Activated CD4-positive, alpha-beta T cell treated with anti-CD3 and anti-CD28 coated beads, Interleukin-2, amount 50 U/mL, for 48 hours (primary cell): ENCODE measurements around the gene CGREF1.

ENCODE experiments used
- DNase-seq, 2 experiments: peaks; one replicate each; pipeline ENCODE4 v3.0.0-alpha.2; 2020

The CGREF1 gene

GRCh38 chr2:27071277-27071989 is 47.5 kb downstream of the CGREF1 start, which contains the start of gene OST4:
Gene OST4 (minus strand): TSS chr2:27071654.
- DNase-seq, result peak; percentile 90 to 92

DNA sequence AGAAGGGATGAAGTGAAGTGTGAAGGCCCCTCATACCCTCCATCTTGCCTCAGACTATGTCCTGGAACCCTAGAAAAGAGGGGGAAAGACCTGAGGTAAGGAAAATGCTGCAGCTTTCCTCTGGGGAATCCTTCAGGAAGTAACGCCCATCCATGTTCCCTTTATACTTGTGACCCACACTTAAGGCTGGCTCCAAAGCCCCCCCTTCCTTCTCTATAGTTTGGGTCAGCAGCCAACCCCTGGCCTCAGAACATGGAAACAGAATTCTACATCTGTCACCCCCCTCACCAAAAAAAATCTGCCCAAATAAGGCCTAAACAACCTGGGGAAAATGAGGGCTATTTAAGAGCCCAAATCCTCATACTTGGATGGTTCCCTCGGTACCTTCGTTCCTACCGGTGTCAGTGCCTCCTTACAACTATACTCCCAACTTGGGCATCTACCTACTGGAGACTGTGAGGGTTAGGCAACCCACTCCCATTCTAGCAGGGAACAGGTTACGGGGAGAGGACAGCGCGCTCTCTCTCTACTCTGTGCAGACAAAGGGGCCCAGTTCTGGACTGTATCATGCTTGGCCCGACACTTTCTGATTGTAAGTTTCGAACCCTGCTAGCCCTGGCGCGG is 48.2 kb downstream of the CGREF1 start:
- no peak for DNase-seq

GRCh38 chr2:27069961-27070618 is 48.8 kb downstream of the CGREF1 start:
- no peak for DNase-seq

DNA sequence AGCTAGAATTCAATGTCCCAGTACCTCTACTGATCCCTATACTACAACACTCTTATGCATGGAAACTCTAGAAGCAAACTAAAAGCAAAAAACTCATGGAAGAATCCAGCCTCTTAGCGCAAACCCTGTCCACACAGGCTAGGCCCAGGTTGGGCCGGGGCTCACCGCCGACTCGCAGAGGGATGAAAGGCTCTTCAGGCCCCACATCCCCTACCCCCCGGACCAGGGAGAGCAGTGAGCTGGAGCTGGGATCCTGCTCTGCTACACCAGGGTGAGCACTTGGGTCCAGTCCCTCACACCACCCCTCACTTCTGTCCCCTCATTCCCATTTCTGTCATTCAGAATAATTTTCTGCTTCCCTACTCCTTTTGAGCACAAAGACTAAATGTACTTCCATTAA is 49.5 kb downstream of the CGREF1 start:
- DNase-seq, result no peak

GRCh38 chr2:27067385-27067784 is 51.5 kb downstream of the CGREF1 start:
- no peak for DNase-seq

- DNase-seq, result no peak
These were observed 53.8 kb downstream of the CGREF1 start for GRCh38 chr2:27065128-27065527.

DNA sequence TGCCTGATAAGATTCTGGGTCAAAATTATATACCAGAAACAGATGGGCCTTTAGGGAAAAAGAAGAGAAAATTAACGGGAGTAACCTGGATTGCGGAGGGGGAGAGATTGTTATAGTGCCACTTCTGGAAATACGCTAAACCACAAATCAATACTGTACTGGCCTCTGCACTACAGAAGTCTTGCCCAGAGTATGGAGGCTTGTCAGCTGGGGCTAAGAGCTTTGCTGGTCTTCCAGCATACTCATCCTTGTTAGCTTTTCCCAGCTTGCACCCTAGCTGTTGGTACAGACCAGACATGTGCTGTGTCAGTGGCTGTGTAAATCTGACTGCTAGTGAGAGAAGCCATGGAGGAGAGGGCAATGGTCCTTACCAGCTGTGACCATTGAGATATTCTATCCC is 58.6 kb downstream of the CGREF1 start:
- no peak for DNase-seq

GRCh38 chr2:27059141-27059820 is 59.6 kb downstream of the CGREF1 start:
- DNase-seq, result no peak

DNA sequence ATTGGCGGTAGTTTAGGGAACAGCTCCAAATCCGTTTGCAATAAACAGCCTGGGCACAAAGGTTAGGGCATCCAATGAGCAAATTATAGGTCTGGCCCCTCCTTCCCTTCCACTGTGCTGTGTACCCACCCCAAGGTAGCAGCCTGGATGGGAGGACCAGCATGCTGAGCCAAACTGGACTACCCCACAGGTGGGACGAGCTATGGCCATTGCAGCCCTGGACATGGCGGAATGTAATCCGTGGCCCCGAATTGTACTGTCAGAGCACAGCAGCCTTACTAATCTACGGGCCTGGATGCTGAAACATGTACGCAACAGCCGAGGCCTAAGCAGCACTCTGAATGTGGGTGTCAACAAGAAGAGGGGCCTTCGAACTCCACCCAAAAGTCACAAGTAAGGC is 60.7 kb downstream of the CGREF1 start:
- DNase-seq, result no peak

GRCh38 chr2:27057184-27057583 is 61.7 kb downstream of the CGREF1 start:
- DNase-seq, result no peak

GRCh38 chr2:27054721-27055120 is 64.2 kb downstream of the CGREF1 start:
- DNase-seq, result no peak

DNA sequence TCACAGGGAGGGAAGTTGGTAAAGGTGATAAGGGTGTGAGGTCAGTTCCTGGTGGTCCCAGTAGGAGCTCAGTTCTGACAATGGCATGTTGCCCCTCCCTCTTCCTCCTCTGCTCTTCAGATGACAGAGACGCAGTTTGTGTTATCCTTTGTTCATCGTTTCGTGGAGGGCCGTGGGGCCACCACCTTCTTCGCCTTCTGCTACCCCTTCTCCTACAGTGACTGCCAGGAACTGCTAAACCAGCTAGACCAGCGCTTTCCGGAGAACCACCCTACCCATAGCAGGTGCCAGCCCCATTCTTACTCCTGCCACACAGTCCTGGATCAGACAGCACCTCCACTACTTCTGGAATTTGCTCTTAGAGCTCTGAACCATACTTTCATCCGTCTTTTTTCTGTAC is 65.2 kb downstream of the CGREF1 start:
- no peak for DNase-seq

DNA sequence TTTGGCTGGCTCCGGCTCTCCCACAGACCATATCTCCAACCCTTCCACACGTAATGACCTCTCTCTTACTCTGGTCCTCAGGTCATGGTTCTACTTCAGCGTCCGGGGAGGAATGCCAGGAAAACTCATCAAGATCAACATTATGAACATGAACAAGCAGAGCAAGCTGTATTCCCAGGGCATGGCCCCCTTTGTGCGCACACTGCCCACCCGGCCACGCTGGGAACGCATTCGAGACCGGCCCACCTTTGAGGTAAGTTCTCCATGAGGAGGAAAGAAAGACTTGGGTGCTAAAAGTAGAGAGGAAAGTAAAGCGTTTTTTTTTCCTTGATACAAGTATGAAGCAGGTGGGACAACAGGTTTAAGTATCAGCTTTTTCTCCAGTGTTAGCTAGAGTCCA is 65.6 kb downstream of the CGREF1 start:
- no peak for DNase-seq

GRCh38 chr2:27051902-27052645 is 66.9 kb downstream of the CGREF1 start:
- peak; percentile 34 to 41 for DNase-seq

DNA sequence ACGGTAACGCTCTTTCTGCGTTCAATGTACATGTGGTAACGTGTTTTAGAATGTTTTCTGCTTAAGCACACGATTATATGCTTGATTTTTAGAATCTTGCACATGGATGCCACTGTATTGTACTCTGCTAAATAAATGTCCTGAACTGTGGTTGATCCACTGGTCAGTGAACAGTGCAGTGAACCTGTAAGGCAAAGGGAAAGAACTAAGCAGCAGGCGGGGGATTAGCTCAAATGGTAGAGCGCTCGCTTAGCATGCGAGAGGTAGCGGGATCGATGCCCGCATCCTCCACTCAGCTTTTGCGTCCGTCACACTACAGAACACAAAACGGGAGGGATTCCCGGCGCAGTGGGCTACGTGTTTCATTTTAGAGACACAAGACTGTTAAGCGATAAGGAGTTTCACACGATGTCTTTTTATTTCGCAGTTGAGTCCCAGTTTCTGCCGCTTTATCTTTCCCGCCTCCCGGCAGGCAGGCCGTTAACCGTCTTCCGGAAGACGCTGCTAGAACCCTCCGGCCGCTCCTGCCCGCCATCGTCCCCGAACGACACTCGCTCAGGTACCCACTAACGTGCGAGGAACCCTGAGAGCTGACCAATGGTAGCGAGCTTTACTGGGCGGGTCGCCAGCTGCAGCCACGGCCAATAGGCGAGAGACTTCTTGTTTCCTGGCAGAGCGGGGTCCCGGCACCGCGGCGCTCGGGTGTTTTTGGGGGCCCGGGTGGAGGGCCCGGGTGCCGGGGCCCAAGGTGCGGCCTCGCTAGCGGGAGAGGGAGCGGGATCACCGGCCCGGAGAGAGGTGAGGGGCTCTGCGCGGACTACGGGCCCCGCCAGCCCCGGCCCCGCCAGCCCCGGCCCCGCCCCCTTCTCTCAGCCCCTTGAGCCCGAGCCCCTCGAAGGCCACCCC is 67.7 kb downstream of the CGREF1 start, which contains the start of gene AGBL5:
TSS of gene AGBL5 (plus strand) at position 673 of the 906 bp plus-strand sequence. CDS start 1,291 bp downstream, outside the sequence.
- peak; percentile 95 to 98 for DNase-seq
